Tibial nerve (tissue), 4 donors: ENCODE results near the gene RRAGD.

ENCODE experiments used
- EP300 ChIP-seq, 2 donors: sonication (generic); formaldehyde crosslinking; IDR thresholded peaks; one replicate each; pipeline ENCODE4 v1.6.1; 2017; ENCODE audit warnings: antibody characterized with exemption in 2 of 2, mild to moderate bottlenecking in 1 of 2
- POLR2A ChIP-seq, 2 donors: fragments of 450-650 bp; IDR thresholded peaks; one replicate each; pipeline ENCODE4 v1.6.1; 2017; ENCODE audit warnings: antibody characterized with exemption in 2 of 2, mild to moderate bottlenecking in 2 of 2, moderate library complexity in 2 of 2
- TF ChIP-seq, protein P1 (sequence below), 5 experiments: fragments of 200-600 bp in 3 of 5; fragments of 450-650 bp in 2 of 5; sonication (generic) in 3 of 5; IDR thresholded peaks; one replicate each; pipeline ENCODE4 v1.5.1; 2016 to 2019; ENCODE audit warnings: antibody characterized with exemption in 5 of 5, mild to moderate bottlenecking in 3 of 5, moderate library complexity in 2 of 5

DNA sequence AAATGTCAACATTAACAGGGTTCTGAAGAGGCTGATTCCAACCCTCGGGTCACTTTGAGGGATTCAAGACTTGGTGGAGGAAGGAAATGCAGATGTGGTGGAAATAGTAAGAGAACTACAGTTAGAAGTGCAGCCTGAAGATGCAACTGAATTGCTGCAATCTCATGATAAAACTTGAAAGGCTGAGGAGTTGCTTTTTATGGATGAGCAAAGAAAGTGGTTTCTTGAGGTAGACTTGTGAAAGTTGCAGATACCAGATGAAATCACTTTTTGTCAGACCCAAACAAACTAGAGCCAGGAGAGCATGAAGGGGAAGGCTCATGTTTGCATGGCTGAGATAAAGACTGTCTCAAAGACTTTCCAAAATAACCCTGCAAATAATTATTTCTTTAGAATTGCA is 37.1 kb upstream of the RRAGD start:
- TF ChIP-seq, protein P1, sequence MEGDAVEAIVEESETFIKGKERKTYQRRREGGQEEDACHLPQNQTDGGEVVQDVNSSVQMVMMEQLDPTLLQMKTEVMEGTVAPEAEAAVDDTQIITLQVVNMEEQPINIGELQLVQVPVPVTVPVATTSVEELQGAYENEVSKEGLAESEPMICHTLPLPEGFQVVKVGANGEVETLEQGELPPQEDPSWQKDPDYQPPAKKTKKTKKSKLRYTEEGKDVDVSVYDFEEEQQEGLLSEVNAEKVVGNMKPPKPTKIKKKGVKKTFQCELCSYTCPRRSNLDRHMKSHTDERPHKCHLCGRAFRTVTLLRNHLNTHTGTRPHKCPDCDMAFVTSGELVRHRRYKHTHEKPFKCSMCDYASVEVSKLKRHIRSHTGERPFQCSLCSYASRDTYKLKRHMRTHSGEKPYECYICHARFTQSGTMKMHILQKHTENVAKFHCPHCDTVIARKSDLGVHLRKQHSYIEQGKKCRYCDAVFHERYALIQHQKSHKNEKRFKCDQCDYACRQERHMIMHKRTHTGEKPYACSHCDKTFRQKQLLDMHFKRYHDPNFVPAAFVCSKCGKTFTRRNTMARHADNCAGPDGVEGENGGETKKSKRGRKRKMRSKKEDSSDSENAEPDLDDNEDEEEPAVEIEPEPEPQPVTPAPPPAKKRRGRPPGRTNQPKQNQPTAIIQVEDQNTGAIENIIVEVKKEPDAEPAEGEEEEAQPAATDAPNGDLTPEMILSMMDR (IDR thresholded peaks at IDR 0.05), result no peak
- TF ChIP-seq POLR2A (IDR thresholded peaks at IDR 0.05) (no peak), EP300 (IDR thresholded peaks at IDR 0.05) (no peak)
